ENCODE results near the gene TYROBP. TPM values are rescaled to one million over a fixed set of nuclear protein-coding genes. Genes with fewer than 3 reads are reported as not detected.
"Not testable (repeated sequence)": the region's sequence is repeated elsewhere in the genome, so short reads cannot be mapped to it uniquely, and the experiment has no call there.

The TYROBP gene
- total and polyA plus RNA-seq, 2 of the 4 experiments (the other 2 are of a cell fraction), result not detected

GRCh38 chr19:35957411-35957810 is 49.3 kb upstream of the TYROBP start:
- H3K56ac ChIP-seq (ENCODE audit: extremely low read depth, insufficient read depth, low read length), result not testable (repeated sequence)

More at GRCh38 chr19:35957411-35957810, 49.3 kb upstream of the TYROBP start:
- H2BK5ac ChIP-seq (ENCODE audit: low read depth, low read length, poor library complexity, severe bottlenecking); BruUV-seq (replicated peaks); H3K18ac ChIP-seq (ENCODE audit: low read depth, low read length); H4K5ac ChIP-seq (ENCODE audit: low read depth, low read length); H2AK5ac ChIP-seq (ENCODE audit: low read depth, low read length); H2BK15ac ChIP-seq (ENCODE audit: low read depth, low read length); H3K14ac ChIP-seq (replicated peaks; ENCODE audit: low read depth, low read length); dilution Hi-C loops (cut with HindIII; ENCODE audit: low sequenced_read_pairs, unreplicated experiment); H3K79me1 ChIP-seq (ENCODE audit: low read depth in 1 of 2, low read length in 2 of 2); H2AFZ ChIP-seq (replicated peaks; ENCODE audit: low read length, poor library complexity); H2AK9ac ChIP-seq (replicated peaks; ENCODE audit: low read depth, low read length, poor library complexity); H3K27ac ChIP-seq (ENCODE audit: insufficient read depth, low read length); H3K4me3 ChIP-seq (ENCODE audit: insufficient read depth, low read depth, low read length); H4K20me1 ChIP-seq (ENCODE audit: insufficient read depth, low read length); H3K4me2 ChIP-seq (ENCODE audit: low read depth, low read length); H3K23ac ChIP-seq (ENCODE audit: low read depth, low read length); intact Hi-C loops (cut with micrococcal nuclease); H4K8ac ChIP-seq (ENCODE audit: low read depth in 2 of 2, low read length in 2 of 2); H3K4me1 ChIP-seq (ENCODE audit: control insufficient read depth, insufficient read depth, low read length); H3K36me3 ChIP-seq (ENCODE audit: control insufficient read depth, insufficient read depth, low read length); H2BK20ac ChIP-seq (ENCODE audit: low read depth, low read length); H3K9me3 ChIP-seq (ENCODE audit: control insufficient read depth, insufficient read depth, low read length); H3K9me1 ChIP-seq (ENCODE audit: insufficient read depth, low read length); H3K4ac ChIP-seq (ENCODE audit: low read depth, low read length); H2BK120ac ChIP-seq (ENCODE audit: low read depth, low read length); H4K91ac ChIP-seq (ENCODE audit: insufficient read depth, low read depth, low read length); H3K9ac ChIP-seq (ENCODE audit: low read depth, low read length); POLR2A ChIA-PET (ENCODE audit: unreplicated experiment); in situ Hi-C loops (cut with MboI; ENCODE audit: low sequenced_read_pairs); ATAC-seq (ENCODE audit: low read depth); DNase-seq: not testable (repeated sequence)
- WGBS, 2 experiments (ENCODE audit: extremely low coverage in 2 of 2, insufficient read length in 1 of 2), result 77% methylated on average over 3 of the region's 8 CpGs; no CpG with 5 or more reads in 1 of the 2 experiments
- CTCF ChIA-PET, result interaction anchor here (0.6 kb wide), 1 partner anchor 213 kb away, joined by 3 read pairs; no protein-coding TSS in a partner anchor
- peaks cover 36% of the 10 kb centered on the region for H3K27me3 ChIP-seq (ENCODE audit: control insufficient read depth, insufficient read depth, low read length)
